Tibial nerve (tissue), 4 donors: ENCODE results near the gene PFDN1. TPM values are rescaled to one million over a fixed set of nuclear protein-coding genes. Genes with fewer than 3 reads are reported as not detected.

Experiments
- DNase-seq, 2 donors: peaks; one replicate each; pipeline ENCODE4 v3.0.0-alpha.2; 2019; ENCODE audit warnings: low spot score in 2 of 2
- H3K27ac ChIP-seq, 4 donors: fragments of 200-600 bp; sonication (generic) in 3 of 4; one replicate each; pipeline ENCODE4 v1.5.1; 2017 to 2019; ENCODE audit warnings: mild to moderate bottlenecking in 1 of 4
- H3K27me3 ChIP-seq, 2 donors: fragments of 200-600 bp; sonication (generic) in 1 of 2; one replicate each; pipeline versions ENCODE4 v1.5.1 to v1.6.0; 2017 to 2019
- H3K36me3 ChIP-seq, 3 donors: fragments of 200-600 bp; sonication (generic); one replicate each; pipeline ENCODE4 v1.5.1; 2018 to 2019
- H3K4me1 ChIP-seq, 4 donors: fragments of 200-600 bp; sonication (generic) in 3 of 4; one replicate each; pipeline ENCODE4 v1.5.1; 2017 to 2019
- H3K4me3 ChIP-seq, 4 donors: fragments of 200-600 bp; sonication (generic) in 3 of 4; one replicate each; pipeline ENCODE4 v1.5.1; 2017 to 2019; ENCODE audit warnings: mild to moderate bottlenecking in 1 of 4, moderate library complexity in 1 of 4
- H3K9me3 ChIP-seq, 4 donors: fragments of 200-600 bp; sonication (generic) in 3 of 4; one replicate each; pipeline ENCODE4 v1.5.1; 2017 to 2019
- EP300 ChIP-seq, 2 donors: sonication (generic); formaldehyde crosslinking; IDR thresholded peaks; one replicate each; pipeline ENCODE4 v1.6.1; 2017; ENCODE audit warnings: antibody characterized with exemption in 2 of 2, mild to moderate bottlenecking in 1 of 2
- POLR2A ChIP-seq, 2 donors: fragments of 450-650 bp; IDR thresholded peaks; one replicate each; pipeline ENCODE4 v1.6.1; 2017; ENCODE audit warnings: antibody characterized with exemption in 2 of 2, mild to moderate bottlenecking in 2 of 2, moderate library complexity in 2 of 2
- WGBS, 2 donors: methylation state at CpG; one replicate each; pipeline ENCODE4 v1.1.5; 2018; 5-methylcytosine and 5-hydroxymethylcytosine counted together
- total RNA-seq, 4 donors: library from RNA; depleted of rRNA; stranded (reverse); fragments of >200 nt; gene quantifications; one replicate each; pipeline ENCODE4 v1.1.0, GENCODE V29; 2016
- TF ChIP-seq, protein P1 (sequence below), 5 experiments: fragments of 200-600 bp in 3 of 5; fragments of 450-650 bp in 2 of 5; sonication (generic) in 3 of 5; IDR thresholded peaks; one replicate each; pipeline ENCODE4 v1.5.1; 2016 to 2019; ENCODE audit warnings: antibody characterized with exemption in 5 of 5, mild to moderate bottlenecking in 3 of 5, moderate library complexity in 2 of 5

Gene PFDN1, protein sequence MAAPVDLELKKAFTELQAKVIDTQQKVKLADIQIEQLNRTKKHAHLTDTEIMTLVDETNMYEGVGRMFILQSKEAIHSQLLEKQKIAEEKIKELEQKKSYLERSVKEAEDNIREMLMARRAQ
- total RNA-seq, result 100 to 1,000 TPM in 3 of 4 donors, 10 to 100 TPM in 1; 98.2 to 146 (median 109) TPM

DNA sequence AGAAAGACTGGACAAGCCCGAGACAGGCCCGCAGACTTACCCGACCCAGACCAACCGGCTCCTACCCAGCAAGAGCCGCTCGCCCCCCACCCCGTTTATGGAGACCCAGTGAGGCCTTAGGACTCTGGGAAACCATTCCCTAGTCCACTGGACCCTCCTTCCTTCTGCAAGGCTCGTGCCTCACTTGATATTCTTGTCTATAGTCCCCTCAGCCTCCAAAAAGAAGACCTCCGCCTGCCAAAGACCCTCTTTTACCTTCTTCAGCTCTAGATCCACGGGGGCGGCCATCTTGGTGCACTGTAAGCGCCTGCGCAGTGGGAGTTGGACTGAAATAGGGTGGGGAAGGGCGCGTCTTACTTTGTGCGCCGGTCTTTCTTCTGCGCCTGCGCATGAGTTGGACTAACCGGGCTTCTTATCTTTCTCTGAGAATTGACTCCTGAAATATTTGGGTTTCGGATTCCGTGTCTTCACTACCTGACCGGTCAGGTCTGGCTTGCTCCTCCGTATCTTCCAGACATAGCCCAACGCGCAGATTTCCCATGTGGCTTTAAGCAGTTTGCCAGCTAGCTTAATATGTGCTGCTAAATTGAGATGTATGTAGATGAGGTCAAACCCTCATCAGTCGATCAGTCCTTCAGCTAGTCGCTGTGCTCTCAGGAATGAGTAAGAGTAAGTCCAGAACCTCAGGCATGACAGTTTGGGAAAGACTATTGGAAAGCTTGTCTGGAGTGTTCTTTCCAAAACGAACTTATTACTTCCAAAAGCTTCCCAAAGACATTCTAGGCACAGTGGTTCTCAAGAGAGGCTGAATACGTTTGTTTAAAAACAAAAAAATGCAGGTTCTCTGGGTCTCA, at the start of gene PFDN1:
Gene PFDN1, minus strand, starts transcription at position 316 of the 854 bp plus-strand sequence. Its CDS starts 28 bp downstream, at position 288.
- Histone ChIP-seq H3K27me3 (no peaks in the 10 kb centered on the region), H3K4me3 (peak within 1 kb of the TSS; percentile 69 to 90 (median 82)), H3K36me3 (peaks cover 0 to 15% (median 0%) of the 10 kb centered on the region in 3 donors), H3K27ac (peak within 1 kb of the TSS; percentile 83 to 91 (median 91)), H3K4me1 (peaks cover 2 to 33% (median 13%) of the 10 kb centered on the region in 4 donors), H3K9me3 (no peaks in the 10 kb centered on the region)
- WGBS, 2 donors, result 1 to 2% methylated on average over 30 of the region's 30 CpGs
- TF ChIP-seq, protein P1, sequence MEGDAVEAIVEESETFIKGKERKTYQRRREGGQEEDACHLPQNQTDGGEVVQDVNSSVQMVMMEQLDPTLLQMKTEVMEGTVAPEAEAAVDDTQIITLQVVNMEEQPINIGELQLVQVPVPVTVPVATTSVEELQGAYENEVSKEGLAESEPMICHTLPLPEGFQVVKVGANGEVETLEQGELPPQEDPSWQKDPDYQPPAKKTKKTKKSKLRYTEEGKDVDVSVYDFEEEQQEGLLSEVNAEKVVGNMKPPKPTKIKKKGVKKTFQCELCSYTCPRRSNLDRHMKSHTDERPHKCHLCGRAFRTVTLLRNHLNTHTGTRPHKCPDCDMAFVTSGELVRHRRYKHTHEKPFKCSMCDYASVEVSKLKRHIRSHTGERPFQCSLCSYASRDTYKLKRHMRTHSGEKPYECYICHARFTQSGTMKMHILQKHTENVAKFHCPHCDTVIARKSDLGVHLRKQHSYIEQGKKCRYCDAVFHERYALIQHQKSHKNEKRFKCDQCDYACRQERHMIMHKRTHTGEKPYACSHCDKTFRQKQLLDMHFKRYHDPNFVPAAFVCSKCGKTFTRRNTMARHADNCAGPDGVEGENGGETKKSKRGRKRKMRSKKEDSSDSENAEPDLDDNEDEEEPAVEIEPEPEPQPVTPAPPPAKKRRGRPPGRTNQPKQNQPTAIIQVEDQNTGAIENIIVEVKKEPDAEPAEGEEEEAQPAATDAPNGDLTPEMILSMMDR (IDR thresholded peaks at IDR 0.05), result peak in 2 of 5 experiments; percentile 8 to 9
- TF ChIP-seq POLR2A (IDR thresholded peaks at IDR 0.05), result peak; percentile 49 to 57
- TF ChIP-seq EP300 (IDR thresholded peaks at IDR 0.05), result peak; percentile 57 to 88
- DNase-seq, result peak; percentile 86 to 93

DNA sequence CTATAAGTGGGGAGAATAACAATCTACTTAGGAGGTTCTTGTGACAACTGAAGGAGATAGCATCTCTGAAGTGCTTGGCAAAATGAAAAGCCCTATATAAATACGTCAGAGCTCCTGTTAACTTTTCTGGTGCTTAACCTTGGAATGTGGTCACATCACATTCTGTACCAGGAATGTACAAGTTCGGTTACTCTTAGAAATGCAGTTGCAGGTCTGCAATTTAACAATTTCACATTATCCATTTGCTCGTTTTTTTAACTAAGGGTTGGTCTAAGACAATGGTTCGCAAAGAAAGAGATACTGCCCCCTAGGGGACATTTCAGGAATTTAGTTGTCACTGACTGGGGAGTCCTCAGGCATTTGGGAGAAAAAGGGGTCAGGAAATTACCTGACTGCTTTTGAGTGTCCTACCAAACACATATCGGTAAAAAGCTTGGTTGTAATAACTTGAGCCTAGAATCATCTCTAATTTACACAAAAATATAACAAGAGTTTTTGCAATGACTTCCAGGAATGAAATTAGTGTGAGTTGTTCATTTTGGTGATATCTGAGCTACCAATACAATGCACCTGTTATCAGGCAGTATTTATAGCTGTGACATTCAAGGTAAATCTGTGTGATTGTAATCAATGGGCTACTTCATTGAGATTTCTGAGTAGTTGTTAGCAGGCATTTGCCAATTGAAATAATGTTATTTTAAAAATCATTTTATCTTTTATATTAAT, 48.9 kb upstream of the PFDN1 start:
- Histone ChIP-seq H3K9me3 (no peaks in the 10 kb centered on the region), H3K27me3 (no peaks in the 10 kb centered on the region), H3K27ac (no peak overlapping the region), H3K4me3 (no peak overlapping the region), H3K4me1 (peaks cover 0 to 18% (median 5%) of the 10 kb centered on the region in 4 donors), H3K36me3 (no peaks in the 10 kb centered on the region)
- peak in 1 of 2 donors; percentile 97 for DNase-seq
- 4 to 9% methylated on average over 5 of the region's 5 CpGs for WGBS, 2 donors
- TF ChIP-seq POLR2A (IDR thresholded peaks at IDR 0.05) (no peak), EP300 (IDR thresholded peaks at IDR 0.05) (no peak)
- TF ChIP-seq, protein P1 (IDR thresholded peaks at IDR 0.05), result peak; percentile 79 to 92 (median 87)

DNA sequence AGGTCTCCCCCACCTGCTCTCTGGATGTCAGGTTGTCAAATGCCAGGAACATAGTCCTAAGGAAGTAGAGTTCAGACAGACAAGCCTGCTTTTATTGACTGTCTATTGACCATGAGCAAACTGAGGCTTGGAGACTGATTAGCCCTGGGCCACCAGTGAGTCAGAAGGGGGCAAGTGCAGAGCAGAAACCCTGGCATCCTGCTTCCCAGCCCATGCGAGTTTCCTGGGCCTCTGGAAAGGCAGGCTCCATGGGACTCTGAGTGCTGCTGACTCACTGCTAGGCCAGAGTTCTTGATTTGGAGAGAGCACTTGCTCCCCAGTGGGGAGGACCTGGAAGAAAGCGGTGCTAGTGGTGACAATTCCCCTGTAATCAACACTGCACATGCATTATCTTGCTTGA, 46.3 kb upstream of the PFDN1 start:
- H3K36me3 ChIP-seq, result no peaks in the 10 kb centered on the region
- no peak for DNase-seq
- peaks cover 0 to 34% (median 9%) of the 10 kb centered on the region in 4 donors for H3K4me1 ChIP-seq
- no peak overlapping the region for H3K4me3 ChIP-seq
- no peaks in the 10 kb centered on the region for H3K27me3 ChIP-seq
- H3K9me3 ChIP-seq, result no peaks in the 10 kb centered on the region
- 63 to 83% methylated on average over 2 of the region's 2 CpGs for WGBS, 2 donors
- H3K27ac ChIP-seq, result no peak overlapping the region
- no peak for TF ChIP-seq EP300 (IDR thresholded peaks at IDR 0.05)
- TF ChIP-seq, protein P1 (IDR thresholded peaks at IDR 0.05), result no peak
- TF ChIP-seq POLR2A (IDR thresholded peaks at IDR 0.05), result no peak

DNA sequence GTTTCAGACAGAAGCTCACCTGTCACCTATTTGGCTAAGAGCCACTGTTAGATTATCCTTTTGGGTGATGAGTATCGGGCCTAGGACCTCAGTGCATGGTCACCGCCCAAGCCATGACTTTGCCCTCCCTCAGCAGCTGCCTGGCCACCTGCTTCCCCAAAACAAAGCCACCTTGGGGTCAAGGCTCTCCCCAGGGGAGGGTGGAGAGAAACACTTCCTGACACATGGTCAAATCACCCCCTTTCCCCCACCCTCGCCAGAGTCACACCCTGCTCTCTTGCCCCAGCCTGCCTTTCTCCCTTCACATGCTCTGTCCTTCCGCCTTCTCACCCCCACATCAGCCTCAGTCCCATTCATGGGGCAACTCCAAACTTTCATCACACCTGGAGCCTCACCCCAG, 45.2 kb upstream of the PFDN1 start:
- 83 to 90% methylated on average over 4 of the region's 4 CpGs for WGBS, 2 donors
- no peak overlapping the region for H3K27ac ChIP-seq

More for the DNA sequence above, 45.2 kb upstream of the PFDN1 start:
- H3K9me3 ChIP-seq, result no peaks in the 10 kb centered on the region
- no peak for TF ChIP-seq EP300 (IDR thresholded peaks at IDR 0.05)
- TF ChIP-seq POLR2A (IDR thresholded peaks at IDR 0.05), result no peak
- TF ChIP-seq, protein P1 (IDR thresholded peaks at IDR 0.05), result no peak
- DNase-seq, result no peak
- H3K4me3 ChIP-seq, result no peak overlapping the region
- no peaks in the 10 kb centered on the region for H3K36me3 ChIP-seq
- no peaks in the 10 kb centered on the region for H3K27me3 ChIP-seq
- peaks cover 0 to 46% (median 9%) of the 10 kb centered on the region in 4 donors for H3K4me1 ChIP-seq
